Dermis blood vessel endothelial cell (primary cell): Measurements from ENCODE around the gene CHRDL1. TPM values are rescaled to one million over a fixed set of nuclear protein-coding genes. Genes with fewer than 3 reads are reported as not detected.
"Not testable (repeated sequence)": the region's sequence is repeated elsewhere in the genome, so short reads cannot be mapped to it uniquely, and the experiment has no call there.

Experiments
- DNase-seq: peaks from one replicate; pipeline ENCODE4 v3.0.0; 2010
- total RNA-seq: library from RNA; depleted of rRNA; stranded (reverse); fragments of >200 nt; gene quantifications from 2 replicates; pipeline ENCODE4 v1.2.3, GENCODE V29; 2014

Gene CHRDL1
- total RNA-seq = 0.09 TPM in 1 of 2 replicates, not detected in the other

GRCh38 chrX:110795645-110796406 lies at the start of gene CHRDL1:
TSS of gene CHRDL1 (minus strand) at chrX:110795817. CDS start at chrX:110792181, 3,636 bp downstream.
- no peak for DNase-seq

DNA sequence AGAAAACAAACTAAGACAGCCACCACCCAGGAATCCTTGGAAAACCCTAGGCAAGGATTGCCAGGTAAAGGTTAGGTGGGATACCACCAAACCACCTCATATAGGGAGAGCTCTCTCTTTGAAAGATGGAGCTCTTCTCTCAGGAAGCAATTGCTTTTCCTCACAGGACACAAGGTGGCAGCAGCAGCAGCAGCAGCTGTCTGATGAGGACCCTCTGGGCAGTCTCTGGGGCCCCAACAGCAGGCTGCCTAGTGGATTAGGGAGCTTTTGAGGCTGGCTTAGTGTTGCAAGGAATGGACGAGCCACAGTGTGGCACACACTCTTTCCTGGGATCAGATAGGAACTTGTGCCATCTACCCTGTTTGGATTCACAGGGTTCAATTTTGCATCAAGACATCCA lies 41.4 kb upstream of the CHRDL1 start:
- no peak for DNase-seq

DNA sequence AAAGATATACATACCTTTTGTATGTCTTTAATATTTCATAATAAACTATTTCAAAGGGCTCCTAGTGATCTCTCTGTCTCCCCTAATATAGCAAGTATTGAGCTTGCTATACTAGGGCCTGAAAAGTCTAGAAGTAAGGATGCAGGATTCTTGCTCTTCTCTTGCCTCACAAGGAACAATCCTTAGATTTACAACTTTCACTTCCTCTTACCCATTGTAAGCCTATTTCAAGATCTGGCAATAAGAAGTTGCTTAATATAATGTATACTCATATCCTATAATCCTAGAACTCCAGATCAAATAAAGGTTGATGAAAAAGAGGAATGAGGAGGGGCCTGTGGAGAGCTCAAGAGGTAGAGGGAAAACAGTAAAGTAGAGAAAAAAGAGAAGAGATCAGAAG lies 40.8 kb upstream of the CHRDL1 start:
- DNase-seq = no peak

DNA sequence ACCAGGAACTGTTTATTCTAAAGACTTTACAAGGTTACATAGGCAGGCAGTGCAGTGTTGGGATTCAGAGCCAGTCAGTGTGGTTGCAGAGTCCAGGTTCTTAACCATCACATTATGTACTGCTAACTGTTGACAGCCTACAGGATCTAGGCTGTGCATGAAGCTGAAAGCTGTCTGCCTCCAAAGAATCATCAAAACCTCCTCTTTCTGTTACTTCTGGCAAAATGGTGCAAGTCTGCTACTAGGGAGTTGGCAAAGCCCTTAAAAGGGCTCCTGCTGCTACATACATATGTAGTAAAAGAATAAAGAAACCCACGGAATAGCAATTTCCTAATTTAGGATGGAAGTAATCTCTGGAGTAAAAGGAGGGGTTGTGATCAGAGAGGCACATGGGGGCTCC lies 40.4 kb upstream of the CHRDL1 start:
- DNase-seq = no peak

DNA sequence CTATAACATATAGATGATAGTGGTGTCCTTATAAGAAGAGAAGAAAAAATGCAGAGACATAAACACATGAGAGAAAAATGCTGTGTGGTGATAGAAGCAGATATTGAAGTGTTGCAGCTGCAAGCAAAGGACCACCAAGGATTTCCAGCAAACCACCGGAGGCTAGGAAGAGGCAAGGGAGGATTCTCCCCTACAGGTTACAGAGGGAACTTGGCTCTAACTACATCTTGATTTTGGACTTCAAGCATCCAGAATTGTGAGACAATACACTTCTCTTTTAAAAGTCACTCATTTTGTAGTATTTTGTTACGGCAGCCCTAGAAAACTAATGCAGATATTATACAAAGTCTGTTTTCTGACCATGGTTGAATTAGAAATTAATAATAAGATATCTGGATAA lies 30.4 kb upstream of the CHRDL1 start:
- DNase-seq = no peak

GRCh38 chrX:110816543-110816942 lies 20.9 kb upstream of the CHRDL1 start:
- DNase-seq = not testable (repeated sequence)

GRCh38 chrX:110806145-110806544 lies 10.5 kb upstream of the CHRDL1 start:
- DNase-seq = no peak

- no peak for DNase-seq
Measured at GRCh38 chrX:110805303-110805702, 9.7 kb upstream of the CHRDL1 start.

GRCh38 chrX:110804446-110804845 lies 8.8 kb upstream of the CHRDL1 start:
- no peak for DNase-seq

GRCh38 chrX:110803506-110803905 lies 7.9 kb upstream of the CHRDL1 start:
- no peak for DNase-seq

DNA sequence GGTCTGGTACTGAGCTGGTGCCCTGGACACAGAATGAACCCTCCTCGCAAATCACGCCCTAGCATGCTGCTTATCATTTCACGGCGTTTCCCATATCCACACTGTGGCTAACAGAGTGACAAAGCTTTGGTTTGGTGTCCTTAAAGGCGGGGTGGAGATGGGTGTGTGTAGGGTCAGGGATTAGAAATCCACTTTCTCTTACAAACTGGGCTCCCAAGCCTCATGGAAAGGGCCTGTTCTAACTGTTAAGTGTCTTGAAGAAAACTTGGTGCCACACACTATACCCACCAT lies 735 bp upstream of the CHRDL1 start:
- no peak for DNase-seq

- no peak for DNase-seq
Measured at GRCh38 chrX:110794601-110795000, 1.0 kb downstream of the CHRDL1 start.

- DNase-seq = no peak
Measured at GRCh38 chrX:110791071-110791470, 4.5 kb downstream of the CHRDL1 start.

GRCh38 chrX:110786486-110786885 lies 9.1 kb downstream of the CHRDL1 start:
- DNase-seq = no peak

GRCh38 chrX:110759785-110760184 lies 35.8 kb downstream of the CHRDL1 start:
- no peak for DNase-seq

- DNase-seq = no peak
Measured at GRCh38 chrX:110758781-110759422, 36.7 kb downstream of the CHRDL1 start.

DNA sequence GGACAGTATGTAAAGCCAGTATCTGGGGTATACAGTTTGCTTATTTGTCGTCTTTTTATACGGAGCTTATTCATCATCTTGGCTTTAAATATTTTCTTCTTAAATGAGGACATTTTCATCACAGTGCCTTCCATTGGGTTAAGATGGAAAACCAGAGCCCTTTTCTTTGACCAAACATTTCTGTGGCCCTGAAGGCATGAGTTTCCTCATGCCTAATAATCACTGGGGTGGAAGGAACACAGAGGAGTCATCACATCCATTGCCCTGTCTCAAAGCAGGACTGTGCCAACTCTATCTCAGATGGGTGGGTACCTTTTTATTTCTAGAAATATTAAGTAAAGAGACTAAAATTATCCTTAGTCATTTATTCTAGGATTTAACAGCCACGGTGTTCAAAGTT lies 40.0 kb downstream of the CHRDL1 start:
- no peak for DNase-seq

DNA sequence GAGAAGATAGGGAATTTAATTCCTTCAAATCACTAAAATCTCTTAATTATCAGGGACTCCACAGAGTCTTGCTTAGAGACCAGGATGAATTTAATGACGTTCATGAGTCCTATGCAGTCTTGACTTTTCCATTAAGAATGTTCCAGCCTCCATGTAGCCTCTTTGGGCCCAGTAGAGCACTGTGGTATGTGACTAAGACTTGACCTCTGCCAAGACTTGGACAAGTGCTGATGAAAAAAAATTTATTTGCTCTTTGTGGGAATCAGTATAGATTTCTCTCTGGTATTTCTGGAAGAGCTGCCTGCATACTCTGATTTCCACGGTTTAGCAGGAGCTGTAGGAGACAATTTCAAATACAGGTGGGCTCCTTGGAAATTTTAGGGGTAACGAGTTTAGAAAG lies 40.6 kb downstream of the CHRDL1 start:
- no peak for DNase-seq

- no peak for DNase-seq
Measured at GRCh38 chrX:110750526-110751189, 45.0 kb downstream of the CHRDL1 start.

GRCh38 chrX:110748256-110748806 lies 47.3 kb downstream of the CHRDL1 start:
- DNase-seq = no peak

DNA sequence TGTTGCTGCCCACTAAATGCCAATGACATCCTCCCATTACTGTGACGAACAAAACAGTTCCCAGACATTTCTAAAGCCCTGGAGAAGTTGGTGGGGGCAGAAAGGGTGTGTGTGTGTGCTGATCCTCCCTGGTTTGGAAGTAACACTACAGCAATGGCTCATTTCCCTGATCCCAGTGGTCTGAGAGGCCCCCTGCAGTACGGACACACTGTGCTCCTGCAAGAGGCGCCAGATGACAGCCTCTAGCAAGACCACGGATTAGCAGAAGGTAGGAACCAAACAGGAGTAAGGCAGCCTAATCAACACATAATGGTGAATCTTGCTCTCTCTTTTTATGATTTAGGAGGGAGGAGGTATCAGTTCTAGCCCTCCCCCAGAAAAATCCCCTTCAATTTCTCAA lies 49.6 kb downstream of the CHRDL1 start:
- DNase-seq = no peak

GRCh38 chrX:110745288-110745687 lies 50.3 kb downstream of the CHRDL1 start:
- no peak for DNase-seq

- DNase-seq = no peak
Measured at GRCh38 chrX:110743679-110744340, 51.8 kb downstream of the CHRDL1 start.
